Measurements from ENCODE around the gene KIF21B.
A peak's percentile ranks its signal among the peaks of the same experiment; 100 is the strongest.

The KIF21B gene

DNA sequence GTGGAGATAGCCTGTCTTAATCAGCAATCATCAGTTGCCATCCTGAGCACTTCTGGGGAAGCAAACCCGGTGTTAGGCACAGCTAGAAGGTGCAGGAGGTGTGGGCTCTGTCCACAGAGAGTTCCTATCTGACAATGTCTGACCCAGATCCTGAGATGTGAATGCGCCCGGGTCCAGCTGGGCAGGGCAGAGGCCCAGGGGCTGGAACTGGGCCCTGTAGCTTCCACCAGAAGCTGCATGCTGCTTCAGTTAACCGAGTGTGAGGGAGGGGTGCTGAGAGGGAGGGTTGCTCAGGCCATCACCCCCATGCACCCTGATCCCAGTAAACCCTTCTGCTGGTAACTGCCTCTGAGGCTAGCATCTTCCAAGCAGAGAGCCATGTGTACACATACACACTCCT, 42.2 kb downstream of the KIF21B start:
- Histone ChIP-seq H3K4me1 (ENCODE audit: control insufficient read depth, insufficient read depth, low read depth, low read length) (no peaks in the 10 kb centered on the region), H3K14ac (ENCODE audit: low read length in 2 of 2) (no peak overlapping the region), H2BK120ac (ENCODE audit: low read depth, low read length) (no peak overlapping the region), H3K27me3 (ENCODE audit: control insufficient read depth in 1 of 2, insufficient read depth in 1 of 2, low read length in 2 of 2) (peaks cover 0 to 9% of the 10 kb centered on the region in 2 experiments), H3K4ac (ENCODE audit: low read depth in 1 of 2, low read length in 2 of 2) (no peak overlapping the region), H3K23ac (ENCODE audit: low read length in 2 of 2) (peak overlapping the region in 1 of 2 experiments; percentile 9), H3K9me3 (ENCODE audit: control insufficient read depth, low read length) (no peaks in the 10 kb centered on the region), H3K4me2 (ENCODE audit: low read length, poor library complexity, severe bottlenecking) (no peak overlapping the region), H2BK5ac (ENCODE audit: low read depth, low read length, poor library complexity, severe bottlenecking) (no peak overlapping the region), H2BK12ac (ENCODE audit: low read length in 2 of 2) (no peak overlapping the region), H3K4me3 (ENCODE audit: insufficient read depth in 1 of 2, low read depth in 1 of 2, low read length in 2 of 2) (no peak overlapping the region), H2AFZ (ENCODE audit: low read depth, low read length) (no peak overlapping the region), H3K79me1 (replicated peaks; ENCODE audit: low read length, poor library complexity, severe bottlenecking) (no peaks in the 10 kb centered on the region), H3K18ac (ENCODE audit: low read depth in 1 of 2, low read length in 2 of 2) (no peak overlapping the region), H2AK5ac (ENCODE audit: low read length, severe bottlenecking) (no peak overlapping the region), H4K91ac (ENCODE audit: low read length) (no peak overlapping the region), H4K8ac (ENCODE audit: low read length) (no peak overlapping the region), H3K27ac (ENCODE audit: low read length, poor library complexity, severe bottlenecking) (no peak overlapping the region), H3K36me3 (ENCODE audit: control insufficient read depth in 1 of 2, insufficient read depth in 2 of 2, low read depth in 1 of 2, low read length in 2 of 2) (peaks cover 0 to 38% of the 10 kb centered on the region in 2 experiments), H2BK15ac (ENCODE audit: low read depth, poor library complexity, severe bottlenecking) (no peak overlapping the region), H3K9ac (ENCODE audit: low read length) (no peak overlapping the region)
- no peak for DNase-seq
- WGBS, result 91% methylated on average over 4 of the region's 4 CpGs

- H2BK12ac ChIP-seq (ENCODE audit: low read length in 2 of 2), result no peak overlapping the region
- 91% methylated on average over 10 of the region's 10 CpGs for WGBS
- H3K27me3 ChIP-seq (ENCODE audit: control insufficient read depth in 1 of 2, insufficient read depth in 1 of 2, low read length in 2 of 2), result peaks cover 0 to 9% of the 10 kb centered on the region in 2 experiments
- H3K4me3 ChIP-seq (ENCODE audit: insufficient read depth in 1 of 2, low read depth in 1 of 2, low read length in 2 of 2), result no peak overlapping the region
- H2AK5ac ChIP-seq (ENCODE audit: low read length, severe bottlenecking), result no peak overlapping the region
- H3K4me2 ChIP-seq (ENCODE audit: low read length, poor library complexity, severe bottlenecking), result no peak overlapping the region
- H3K23ac ChIP-seq (ENCODE audit: low read length in 2 of 2), result no peak overlapping the region
- no peak overlapping the region for H4K8ac ChIP-seq (ENCODE audit: low read length)
- no peak overlapping the region for H3K27ac ChIP-seq (ENCODE audit: low read length, poor library complexity, severe bottlenecking)
- no peak overlapping the region for H3K4ac ChIP-seq (ENCODE audit: low read depth in 1 of 2, low read length in 2 of 2)
- no peak overlapping the region for H2AFZ ChIP-seq (ENCODE audit: low read depth, low read length)
- H2BK15ac ChIP-seq (ENCODE audit: low read depth, poor library complexity, severe bottlenecking), result no peak overlapping the region
- no peak overlapping the region for H3K14ac ChIP-seq (ENCODE audit: low read length in 2 of 2)
- H2BK120ac ChIP-seq (ENCODE audit: low read depth, low read length), result no peak overlapping the region
- H4K91ac ChIP-seq (ENCODE audit: low read length), result no peak overlapping the region
- no peaks in the 10 kb centered on the region for H3K79me1 ChIP-seq (replicated peaks; ENCODE audit: low read length, poor library complexity, severe bottlenecking)
- H2BK5ac ChIP-seq (ENCODE audit: low read depth, low read length, poor library complexity, severe bottlenecking), result no peak overlapping the region
- no peak for DNase-seq
- H3K9me3 ChIP-seq (ENCODE audit: control insufficient read depth, low read length), result no peaks in the 10 kb centered on the region
- H3K4me1 ChIP-seq (ENCODE audit: control insufficient read depth, insufficient read depth, low read depth, low read length), result no peaks in the 10 kb centered on the region
- no peak overlapping the region for H3K18ac ChIP-seq (ENCODE audit: low read depth in 1 of 2, low read length in 2 of 2)
- no peak overlapping the region for H3K9ac ChIP-seq (ENCODE audit: low read length)
- H3K36me3 ChIP-seq (ENCODE audit: control insufficient read depth in 1 of 2, insufficient read depth in 2 of 2, low read depth in 1 of 2, low read length in 2 of 2), result peaks cover 0 to 38% of the 10 kb centered on the region in 2 experiments
Measured at GRCh38 chr1:200980873-200981272, 42.6 kb downstream of the KIF21B start.

GRCh38 chr1:200980452-200980772, 43.1 kb downstream of the KIF21B start:
- no peak overlapping the region for H3K23ac ChIP-seq (ENCODE audit: low read length in 2 of 2)
- H2BK120ac ChIP-seq (ENCODE audit: low read depth, low read length), result no peak overlapping the region
- H2BK12ac ChIP-seq (ENCODE audit: low read length in 2 of 2), result no peak overlapping the region
- no peak overlapping the region for H3K27ac ChIP-seq (ENCODE audit: low read length, poor library complexity, severe bottlenecking)
- peaks cover 0 to 42% of the 10 kb centered on the region in 2 experiments for H3K36me3 ChIP-seq (ENCODE audit: control insufficient read depth in 1 of 2, insufficient read depth in 2 of 2, low read depth in 1 of 2, low read length in 2 of 2)
- peak overlapping the region; percentile 31 for H2BK15ac ChIP-seq (ENCODE audit: low read depth, poor library complexity, severe bottlenecking)
- DNase-seq, result no peak
- WGBS, result 99% methylated on average over 2 of the region's 2 CpGs
- no peak overlapping the region for H3K9ac ChIP-seq (ENCODE audit: low read length)
- H3K4me1 ChIP-seq (ENCODE audit: control insufficient read depth, insufficient read depth, low read depth, low read length), result no peaks in the 10 kb centered on the region
- H3K9me3 ChIP-seq (ENCODE audit: control insufficient read depth, low read length), result no peaks in the 10 kb centered on the region
- H3K4ac ChIP-seq (ENCODE audit: low read depth in 1 of 2, low read length in 2 of 2), result no peak overlapping the region
- H4K8ac ChIP-seq (ENCODE audit: low read length), result no peak overlapping the region
- no peak overlapping the region for H4K91ac ChIP-seq (ENCODE audit: low read length)
- no peak overlapping the region for H2AK5ac ChIP-seq (ENCODE audit: low read length, severe bottlenecking)
- H2AFZ ChIP-seq (ENCODE audit: low read depth, low read length), result no peak overlapping the region
- H3K14ac ChIP-seq (ENCODE audit: low read length in 2 of 2), result no peak overlapping the region
- peaks cover 0 to 9% of the 10 kb centered on the region in 2 experiments for H3K27me3 ChIP-seq (ENCODE audit: control insufficient read depth in 1 of 2, insufficient read depth in 1 of 2, low read length in 2 of 2)
- no peaks in the 10 kb centered on the region for H3K79me1 ChIP-seq (replicated peaks; ENCODE audit: low read length, poor library complexity, severe bottlenecking)
- no peak overlapping the region for H3K4me2 ChIP-seq (ENCODE audit: low read length, poor library complexity, severe bottlenecking)
- no peak overlapping the region for H3K18ac ChIP-seq (ENCODE audit: low read depth in 1 of 2, low read length in 2 of 2)
- H2BK5ac ChIP-seq (ENCODE audit: low read depth, low read length, poor library complexity, severe bottlenecking), result no peak overlapping the region
- no peak overlapping the region for H3K4me3 ChIP-seq (ENCODE audit: insufficient read depth in 1 of 2, low read depth in 1 of 2, low read length in 2 of 2)

DNA sequence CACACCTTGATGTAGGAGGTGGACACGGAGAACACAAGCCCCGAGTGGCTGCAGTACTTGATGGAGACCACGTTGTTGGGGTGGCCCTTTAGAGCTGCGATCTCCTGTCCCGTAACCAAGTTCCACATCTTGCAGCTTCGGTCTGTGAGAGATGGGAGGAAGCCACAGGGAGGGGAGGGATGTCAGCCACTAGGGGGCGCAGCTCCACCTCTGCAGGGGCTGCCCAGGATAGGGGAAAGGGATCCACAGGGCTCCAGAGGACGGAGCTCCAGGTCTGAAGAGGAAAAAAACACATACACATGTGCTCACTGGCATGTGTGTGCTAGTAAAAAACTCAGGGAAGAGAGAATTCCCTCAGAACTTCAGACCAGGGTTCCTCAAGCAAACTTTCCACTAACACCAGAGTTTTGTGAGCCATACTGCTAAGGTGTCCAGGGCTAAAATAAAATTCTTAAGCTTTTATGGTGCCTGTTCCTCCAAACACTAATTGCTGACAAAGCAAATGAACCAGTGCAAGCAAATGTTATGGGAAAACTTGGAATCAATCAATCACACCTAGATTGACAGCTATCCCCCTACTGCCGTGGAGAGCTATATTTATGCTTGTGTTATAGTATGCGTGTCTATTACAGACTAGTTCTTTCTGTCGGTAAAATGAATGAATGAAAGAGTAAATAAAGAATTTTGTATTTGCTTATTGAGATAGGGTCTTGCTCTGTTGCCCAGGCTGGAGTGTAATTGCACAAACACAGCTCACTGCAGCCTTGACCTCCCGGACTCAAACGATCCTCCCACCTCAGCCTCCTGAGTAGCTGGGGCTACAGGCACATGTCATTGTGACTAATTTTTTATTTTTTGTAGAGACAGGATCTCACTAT, 43.7 kb downstream of the KIF21B start:
- DNase-seq, result no peak

More for the DNA sequence above, 43.7 kb downstream of the KIF21B start:
- H2BK12ac ChIP-seq (ENCODE audit: low read length in 2 of 2), result no peak overlapping the region
- no peak overlapping the region for H3K9ac ChIP-seq (ENCODE audit: low read length)
- no peak overlapping the region for H2AFZ ChIP-seq (ENCODE audit: low read depth, low read length)
- no peak overlapping the region for H4K91ac ChIP-seq (ENCODE audit: low read length)
- H3K79me1 ChIP-seq (replicated peaks; ENCODE audit: low read length, poor library complexity, severe bottlenecking), result no peaks in the 10 kb centered on the region
- no peak overlapping the region for H2AK5ac ChIP-seq (ENCODE audit: low read length, severe bottlenecking)
- no peaks in the 10 kb centered on the region for H3K9me3 ChIP-seq (ENCODE audit: control insufficient read depth, low read length)
- H3K4me1 ChIP-seq (ENCODE audit: control insufficient read depth, insufficient read depth, low read depth, low read length), result no peaks in the 10 kb centered on the region
- no peak overlapping the region for H4K8ac ChIP-seq (ENCODE audit: low read length)
- H3K18ac ChIP-seq (ENCODE audit: low read depth in 1 of 2, low read length in 2 of 2), result no peak overlapping the region
- H3K36me3 ChIP-seq (ENCODE audit: control insufficient read depth in 1 of 2, insufficient read depth in 2 of 2, low read depth in 1 of 2, low read length in 2 of 2), result peaks cover 0 to 48% of the 10 kb centered on the region in 2 experiments
- no peak overlapping the region for H3K4ac ChIP-seq (ENCODE audit: low read depth in 1 of 2, low read length in 2 of 2)
- H3K27ac ChIP-seq (ENCODE audit: low read length, poor library complexity, severe bottlenecking), result no peak overlapping the region
- no peak overlapping the region for H3K4me3 ChIP-seq (ENCODE audit: insufficient read depth in 1 of 2, low read depth in 1 of 2, low read length in 2 of 2)
- H3K14ac ChIP-seq (ENCODE audit: low read length in 2 of 2), result no peak overlapping the region
- H2BK15ac ChIP-seq (ENCODE audit: low read depth, poor library complexity, severe bottlenecking), result no peak overlapping the region
- no peak overlapping the region for H3K23ac ChIP-seq (ENCODE audit: low read length in 2 of 2)
- no peak overlapping the region for H3K4me2 ChIP-seq (ENCODE audit: low read length, poor library complexity, severe bottlenecking)
- WGBS, result 87% methylated on average over 11 of the region's 13 CpGs
- no peak overlapping the region for H2BK120ac ChIP-seq (ENCODE audit: low read depth, low read length)
- H3K27me3 ChIP-seq (ENCODE audit: control insufficient read depth in 1 of 2, insufficient read depth in 1 of 2, low read length in 2 of 2), result peaks cover 0 to 9% of the 10 kb centered on the region in 2 experiments
- H2BK5ac ChIP-seq (ENCODE audit: low read depth, low read length, poor library complexity, severe bottlenecking), result no peak overlapping the region
